ENCODE data around the gene CD40.

DNA sequence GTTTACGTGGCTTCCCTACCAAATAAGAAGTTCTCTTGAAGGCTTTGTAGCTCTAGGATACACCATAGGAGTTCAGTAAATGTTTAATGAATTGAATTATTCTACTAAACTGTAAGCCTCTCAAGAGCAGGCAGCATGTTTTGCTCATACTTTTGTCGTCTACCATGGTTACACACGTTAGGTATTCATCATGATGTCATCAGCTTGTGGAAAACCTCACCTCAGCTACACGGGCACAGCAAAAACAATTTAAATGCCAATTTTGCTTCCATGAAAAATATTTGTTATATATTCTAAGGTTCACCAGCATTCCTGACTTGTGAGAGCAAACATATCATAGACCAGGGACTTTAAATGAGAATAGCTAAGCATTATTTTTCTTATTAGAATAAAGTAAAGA lies 45.1 kb upstream of the CD40 start:
- no peak for TF ChIP-seq GATA3 (IDR thresholded peaks at IDR 0.05; ENCODE audit: low read depth, low read length)
- no peak for TF ChIP-seq GATA2 (IDR thresholded peaks at IDR 0.05; ENCODE audit: low read depth, low read length)

Measured in SH-SY5Y (cell line).